SU-DHL-6 (cell line): ENCODE results near the gene VAC14.

Source experiments
- H2AFZ ChIP-seq: fragments of 200-600 bp; sonication (generic); 2 replicates; pipeline ENCODE4 v1.6.1; 2014; ENCODE audit warnings: low read depth, mild to moderate bottlenecking, moderate library complexity, mixed read lengths, antibody characterized with exemption, low read length; ENCODE audit not compliant: severe bottlenecking
- H3F3A ChIP-seq: fragments of 200-600 bp; shearing (Covaris generic); 2 replicates; pipeline ENCODE4 v1.6.0; 2016; ENCODE audit warnings: antibody characterized with exemption, mild to moderate bottlenecking; ENCODE audit not compliant: insufficient read depth
- H3K27ac ChIP-seq: fragments of 200-600 bp; sonication (generic); 2 replicates; pipeline ENCODE4 v1.5.1; 2016; ENCODE audit warnings: low read depth, mild to moderate bottlenecking, low read length, moderate library complexity, mixed read lengths
- H3K27me3 ChIP-seq: fragments of 200-600 bp; sonication (generic), shearing (Covaris generic); 2 replicates; pipeline ENCODE4 v1.6.0; 2014; ENCODE audit warnings: mild to moderate bottlenecking, low read length
- H3K36me3 ChIP-seq: fragments of 200-600 bp; sonication (generic); 2 replicates; pipeline ENCODE4 v1.6.1; 2014; ENCODE audit warnings: mild to moderate bottlenecking, low read length, mixed read lengths
- H3K4me2 ChIP-seq: fragments of 300-600, 200-600 bp; shearing (Covaris generic), sonication (generic); 2 replicates; pipeline ENCODE4 v1.6.0; 2014; ENCODE audit warnings: low read length, low read depth, mild to moderate bottlenecking; ENCODE audit not compliant: poor library complexity, severe bottlenecking
- H3K4me3 ChIP-seq: fragments of 200-600 bp; sonication (generic); 2 replicates; pipeline ENCODE4 v1.5.1; 2014; ENCODE audit warnings: antibody characterized with exemption, low read length, mild to moderate bottlenecking, mixed read lengths; ENCODE audit not compliant: insufficient read depth, poor library complexity, severe bottlenecking
- H3K79me2 ChIP-seq: fragments of 200-600 bp; sonication (generic); 2 replicates; pipeline ENCODE4 v1.6.1; 2014; ENCODE audit warnings: mild to moderate bottlenecking, low read length, moderate library complexity; ENCODE audit not compliant: insufficient read depth
- H3K9ac ChIP-seq: fragments of 200-600 bp; sonication (generic); 2 replicates; pipeline ENCODE4 v1.7.0; 2014; ENCODE audit warnings: mild to moderate bottlenecking, low read length
- H3K9me2 ChIP-seq: fragments of 200-600 bp; sonication (generic); replicated peaks from 2 replicates; pipeline ENCODE4 v1.6.1; 2014; ENCODE audit warnings: low read length; ENCODE audit not compliant: insufficient read depth
- H3K9me3 ChIP-seq: fragments of 200-600 bp; sonication (generic); 2 replicates; pipeline ENCODE4 v1.6.1; 2014; ENCODE audit warnings: low read length, mixed read lengths; ENCODE audit not compliant: insufficient read depth
- H4K20me1 ChIP-seq: fragments of 200-600 bp; sonication (generic); 2 replicates; pipeline ENCODE4 v1.6.1; 2014; ENCODE audit warnings: low read depth, mild to moderate bottlenecking, antibody characterized with exemption, low read length, moderate library complexity, mixed read lengths
- EZH2phosphoT487 ChIP-seq: fragments of 200-600 bp; sonication (generic), shearing (Covaris generic); conservative IDR thresholded peaks from 2 replicates; pipeline ENCODE4 v1.6.1; 2018; ENCODE audit warnings: mild to moderate bottlenecking, antibody characterized with exemption, low read length, moderate library complexity, mixed read lengths
- TF ChIP-seq, protein P1 (sequence below): fragments of 200-600 bp; sonication (generic); IDR thresholded peaks from one replicate; pipeline ENCODE4 v1.5.1; 2017; ENCODE audit warnings: antibody characterized with exemption, mild to moderate bottlenecking, low read length, moderate library complexity; ENCODE audit not compliant: insufficient read depth, poor library complexity, severe bottlenecking

VAC14 gene

DNA sequence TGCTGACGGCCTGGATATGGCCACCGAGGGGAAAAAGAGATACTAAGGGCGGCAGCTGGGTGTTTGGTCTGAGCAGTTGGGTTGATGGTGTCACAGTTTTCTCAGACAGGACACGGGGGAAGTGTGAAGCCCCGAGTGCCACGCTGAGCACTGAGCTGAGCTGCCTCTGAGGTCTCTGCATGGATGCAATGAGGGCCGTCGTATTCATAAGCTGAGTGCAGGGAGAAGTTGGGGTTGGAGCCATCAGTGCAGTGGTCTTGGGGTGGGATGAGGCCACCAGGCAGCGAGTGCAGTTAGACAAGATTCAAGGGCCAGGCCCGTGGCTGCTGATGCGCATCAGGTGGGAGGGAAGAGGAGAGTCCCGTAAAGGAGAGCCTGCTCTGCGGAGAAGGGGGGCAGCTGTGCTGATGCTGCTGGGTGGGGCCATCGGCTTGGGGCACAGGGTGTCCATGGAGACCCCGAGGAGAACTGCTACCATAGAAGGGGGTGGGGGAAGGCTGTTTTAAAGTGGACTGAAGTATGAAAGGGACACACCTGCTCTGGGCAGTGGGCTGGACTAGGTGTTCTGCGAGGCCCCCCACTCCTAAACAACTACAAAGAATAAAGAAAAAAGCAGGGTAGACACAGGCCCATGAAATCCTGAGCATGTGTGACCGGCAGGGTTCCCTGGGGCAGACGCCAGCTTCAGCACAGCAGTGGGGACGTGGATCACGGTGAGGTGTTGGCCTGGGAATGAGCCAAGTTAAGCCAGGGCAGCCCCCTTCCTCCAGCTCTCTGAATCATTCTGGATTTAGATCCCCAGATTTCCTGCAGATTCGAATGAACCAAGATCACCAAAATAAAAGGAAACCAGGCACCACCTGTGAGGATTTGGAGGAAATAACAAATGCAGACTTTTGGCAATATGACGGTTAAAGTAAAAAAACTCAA lies 134.9 kb downstream of the VAC14 start:
- Histone ChIP-seq H3K4me2 (no peak overlapping the region), H3K9me2 (no peaks in the 10 kb centered on the region), H4K20me1 (no peaks in the 10 kb centered on the region), H3K27me3 (no peaks in the 10 kb centered on the region), H3K79me2 (no peaks in the 10 kb centered on the region), H3K9ac (no peak overlapping the region), H2AFZ (no peak overlapping the region), H3K36me3 (no peaks in the 10 kb centered on the region), H3F3A (no peaks in the 10 kb centered on the region), H3K9me3 (no peaks in the 10 kb centered on the region), H3K4me3 (no peak overlapping the region), H3K27ac (no peak overlapping the region)
- TF ChIP-seq EZH2phosphoT487, result no peak
- TF ChIP-seq, protein P1, sequence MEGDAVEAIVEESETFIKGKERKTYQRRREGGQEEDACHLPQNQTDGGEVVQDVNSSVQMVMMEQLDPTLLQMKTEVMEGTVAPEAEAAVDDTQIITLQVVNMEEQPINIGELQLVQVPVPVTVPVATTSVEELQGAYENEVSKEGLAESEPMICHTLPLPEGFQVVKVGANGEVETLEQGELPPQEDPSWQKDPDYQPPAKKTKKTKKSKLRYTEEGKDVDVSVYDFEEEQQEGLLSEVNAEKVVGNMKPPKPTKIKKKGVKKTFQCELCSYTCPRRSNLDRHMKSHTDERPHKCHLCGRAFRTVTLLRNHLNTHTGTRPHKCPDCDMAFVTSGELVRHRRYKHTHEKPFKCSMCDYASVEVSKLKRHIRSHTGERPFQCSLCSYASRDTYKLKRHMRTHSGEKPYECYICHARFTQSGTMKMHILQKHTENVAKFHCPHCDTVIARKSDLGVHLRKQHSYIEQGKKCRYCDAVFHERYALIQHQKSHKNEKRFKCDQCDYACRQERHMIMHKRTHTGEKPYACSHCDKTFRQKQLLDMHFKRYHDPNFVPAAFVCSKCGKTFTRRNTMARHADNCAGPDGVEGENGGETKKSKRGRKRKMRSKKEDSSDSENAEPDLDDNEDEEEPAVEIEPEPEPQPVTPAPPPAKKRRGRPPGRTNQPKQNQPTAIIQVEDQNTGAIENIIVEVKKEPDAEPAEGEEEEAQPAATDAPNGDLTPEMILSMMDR, result no peak

DNA sequence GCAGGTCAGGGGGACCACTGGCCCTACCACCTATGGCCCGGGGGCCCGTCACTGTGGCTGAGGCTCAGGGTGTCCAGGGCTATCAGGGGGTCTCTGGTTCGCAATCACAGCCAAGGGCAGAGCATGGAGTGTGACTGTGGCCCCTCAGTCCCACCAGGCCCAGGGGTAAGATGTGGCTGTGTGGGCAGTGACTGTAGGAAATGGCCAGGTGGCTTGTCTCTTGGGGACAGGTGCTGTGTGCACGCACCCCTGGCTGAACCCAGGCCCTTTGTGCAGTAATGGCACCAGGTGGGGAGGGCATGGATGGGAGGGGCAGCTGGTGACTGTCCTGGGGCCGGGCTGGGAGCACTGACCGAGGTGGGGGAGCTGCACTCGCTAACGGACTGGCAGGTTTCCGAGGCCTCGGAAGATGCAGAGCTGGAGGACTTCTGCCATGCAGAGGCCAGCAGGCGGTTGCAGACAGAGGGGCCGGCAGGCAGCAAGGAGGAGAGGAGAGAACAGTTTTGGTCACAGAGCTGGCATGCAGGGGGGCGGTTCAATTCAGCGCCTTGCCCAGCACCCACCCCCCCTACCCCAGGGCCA lies 135.8 kb downstream of the VAC14 start:
- no peaks in the 10 kb centered on the region for H4K20me1 ChIP-seq
- H3K27me3 ChIP-seq, result no peaks in the 10 kb centered on the region
- no peak overlapping the region for H2AFZ ChIP-seq
- no peaks in the 10 kb centered on the region for H3K79me2 ChIP-seq
- H3K36me3 ChIP-seq, result no peaks in the 10 kb centered on the region
- no peak overlapping the region for H3K9ac ChIP-seq
- no peaks in the 10 kb centered on the region for H3F3A ChIP-seq
- TF ChIP-seq, protein P1, result no peak
- no peak for TF ChIP-seq EZH2phosphoT487
- H3K9me2 ChIP-seq, result no peaks in the 10 kb centered on the region
- no peak overlapping the region for H3K4me3 ChIP-seq
- no peak overlapping the region for H3K27ac ChIP-seq
- no peak overlapping the region for H3K4me2 ChIP-seq
- H3K9me3 ChIP-seq, result no peaks in the 10 kb centered on the region

DNA sequence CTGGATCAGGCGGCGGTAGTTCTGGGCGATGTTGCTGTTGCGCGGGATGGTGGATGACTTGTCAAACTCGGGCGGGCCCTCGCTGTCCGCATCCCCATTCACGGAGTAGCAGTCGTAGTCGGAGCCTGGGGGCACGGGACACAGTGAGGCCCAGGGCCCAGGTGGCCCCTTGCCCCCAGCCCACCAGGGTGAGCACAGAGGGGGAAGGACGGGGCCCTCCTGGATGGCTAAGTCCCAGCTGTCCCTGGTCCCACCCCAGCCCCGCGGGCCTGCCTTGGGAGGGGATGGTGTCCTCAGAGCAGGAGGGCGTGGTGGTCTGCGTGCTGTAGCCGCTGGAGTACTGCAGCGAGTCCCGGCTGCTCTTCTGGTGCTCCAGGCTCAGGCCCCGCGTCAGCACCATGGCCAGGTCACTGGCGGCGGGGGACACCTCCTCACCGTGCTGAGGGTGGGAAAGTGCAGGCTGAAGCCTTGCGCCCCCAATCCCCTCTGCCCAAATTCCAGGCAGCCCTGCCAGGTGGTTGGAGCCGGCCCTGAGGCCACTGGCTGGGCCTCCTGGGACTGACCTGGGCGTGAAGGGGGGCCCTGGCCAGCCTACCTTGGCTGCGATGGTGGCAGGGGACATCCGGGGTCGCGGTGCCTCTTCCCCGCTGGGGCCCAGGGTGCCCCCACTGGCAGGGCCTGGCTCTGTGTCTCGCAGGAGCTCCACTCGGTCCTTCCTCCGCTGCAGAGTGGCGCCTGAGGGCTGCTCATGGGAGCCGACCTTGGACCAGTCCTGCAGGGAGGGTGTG lies 136.4 kb downstream of the VAC14 start:
- H3K27ac ChIP-seq, result no peak overlapping the region
- H3K9me3 ChIP-seq, result no peaks in the 10 kb centered on the region
- no peaks in the 10 kb centered on the region for H3F3A ChIP-seq
- H3K79me2 ChIP-seq, result no peaks in the 10 kb centered on the region
- H2AFZ ChIP-seq, result no peak overlapping the region
- H3K4me3 ChIP-seq, result no peak overlapping the region
- no peaks in the 10 kb centered on the region for H3K27me3 ChIP-seq
- no peak overlapping the region for H3K9ac ChIP-seq
- H3K9me2 ChIP-seq, result no peaks in the 10 kb centered on the region
- H4K20me1 ChIP-seq, result no peaks in the 10 kb centered on the region
- no peak overlapping the region for H3K4me2 ChIP-seq
- H3K36me3 ChIP-seq, result no peaks in the 10 kb centered on the region
- TF ChIP-seq, protein P1, result no peak
